GM12872 (cell line): Measurements from ENCODE around the gene CAMTA1.
A peak's percentile ranks its signal among the peaks of the same experiment; 100 is the strongest.

ENCODE experiments used
- CTCF ChIP-seq: IDR thresholded peaks from 3 replicates; pipeline ENCODE4 v1.5.1; 2011; ENCODE audit warnings: low read depth, mild to moderate bottlenecking, low read length, moderate library complexity; ENCODE audit not compliant: insufficient read depth

CAMTA1 gene

GRCh38 chr1:7207875-7208646 lies 422.8 kb downstream of the CAMTA1 start:
- TF ChIP-seq CTCF, result peak; percentile 80

- TF ChIP-seq CTCF, result no peak
Measured at GRCh38 chr1:7208647-7209180, 423.5 kb downstream of the CAMTA1 start.

- TF ChIP-seq CTCF, result no peak
Measured at GRCh38 chr1:7209336-7209735, 424.1 kb downstream of the CAMTA1 start.

GRCh38 chr1:7218210-7218832 lies 433.1 kb downstream of the CAMTA1 start:
- TF ChIP-seq CTCF, result peak; percentile 72

- no peak for TF ChIP-seq CTCF
Measured at GRCh38 chr1:7219031-7219430, 433.8 kb downstream of the CAMTA1 start.

- TF ChIP-seq CTCF, result no peak
Measured at GRCh38 chr1:7220007-7220406, 434.8 kb downstream of the CAMTA1 start.

GRCh38 chr1:7220712-7221252 lies 435.5 kb downstream of the CAMTA1 start:
- no peak for TF ChIP-seq CTCF
